NCI-H345 treated with DMSO at 0.1 percent for 48 hours (cell line): ENCODE data around the gene STK32B.
"Not testable (repeated sequence)": the region's sequence is repeated elsewhere in the genome, so short reads cannot be mapped to it uniquely, and the experiment has no call there.

Experiments used
- DNase-seq: peaks from one replicate; lab custom pipeline; 2025; ENCODE audit not compliant: unreplicated experiment; lab: John Stamatoyannopoulos, UW

Gene STK32B

DNA sequence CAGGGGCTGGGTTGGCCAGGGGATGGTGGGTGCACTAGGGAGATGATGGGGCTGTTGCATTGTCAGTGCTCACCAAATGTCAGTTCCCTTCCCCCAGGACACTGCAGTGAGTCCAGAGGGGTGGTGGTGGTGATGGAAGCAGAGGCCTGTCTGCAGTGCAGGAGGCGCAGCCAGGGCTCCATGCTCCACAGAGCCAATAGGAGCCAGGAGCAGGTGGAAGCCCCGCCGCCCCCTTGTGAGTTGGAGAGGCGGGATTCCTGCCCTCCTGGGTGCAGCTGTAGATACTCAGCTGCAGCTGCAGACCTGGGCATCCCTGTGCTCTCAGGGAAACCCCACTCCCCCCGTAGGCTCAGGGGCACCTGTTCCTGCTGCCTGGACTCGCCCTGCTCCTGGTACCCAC is 372.4 kb downstream of the STK32B start:
- DNase-seq: no peak

DNA sequence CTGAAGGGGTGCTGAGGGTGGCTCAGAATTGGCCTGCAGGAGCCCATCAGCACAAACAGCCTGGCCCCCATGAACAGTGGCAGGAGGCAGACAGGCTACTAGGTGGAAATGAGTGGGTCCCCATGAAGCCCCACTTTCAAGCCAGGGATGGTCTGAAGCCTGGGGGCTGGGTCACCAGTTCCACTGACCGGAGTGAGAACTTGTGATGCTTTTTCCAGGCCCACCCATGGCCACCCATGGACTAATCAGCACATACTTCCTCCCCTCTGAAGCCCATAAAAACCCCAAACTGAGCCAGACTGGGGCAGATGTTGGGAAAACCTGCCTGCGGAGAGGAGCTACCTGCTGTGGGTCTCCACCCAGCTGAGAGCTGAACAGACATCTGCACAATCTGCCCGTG is 372.9 kb downstream of the STK32B start:
- DNase-seq: no peak

DNA sequence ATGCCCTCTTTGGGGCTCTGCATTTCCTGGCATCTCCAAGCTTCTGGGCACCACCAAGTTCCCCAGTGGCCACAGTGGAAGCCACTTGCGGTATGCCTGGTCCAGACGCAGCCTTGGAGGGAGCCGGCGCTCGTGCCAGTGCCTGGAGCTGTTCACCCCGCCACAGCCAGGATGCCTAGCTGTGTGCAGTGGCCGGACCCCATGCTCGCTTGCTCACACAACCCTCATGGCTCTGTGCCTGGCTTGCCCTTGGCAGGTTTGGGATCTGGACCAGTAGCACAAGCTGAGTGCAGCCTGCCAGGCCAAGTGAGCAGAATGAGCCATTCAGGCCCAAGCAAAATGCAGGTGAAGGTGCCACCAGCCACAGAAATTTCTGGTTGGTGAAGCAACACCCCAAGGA is 373.6 kb downstream of the STK32B start:
- DNase-seq: no peak

DNA sequence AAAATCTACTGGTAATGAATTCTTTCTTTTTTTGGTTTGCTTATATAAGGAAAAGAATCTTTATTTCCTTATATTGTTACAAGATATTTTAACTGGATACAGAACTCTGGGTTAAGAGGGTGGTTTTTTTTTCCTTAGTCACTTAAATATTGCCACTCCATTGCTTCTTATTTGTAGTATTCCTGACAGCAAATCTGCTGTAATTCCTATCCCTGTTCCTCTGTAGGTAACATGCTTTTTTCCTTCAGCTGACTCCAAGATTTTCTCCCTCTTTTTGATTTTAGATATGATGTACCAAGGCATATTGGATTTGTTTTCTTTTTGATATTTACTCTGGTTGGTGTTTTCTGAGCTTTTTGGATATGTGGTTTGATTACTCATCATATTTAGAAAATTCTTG is 378.5 kb downstream of the STK32B start:
- no peak for DNase-seq

DNA sequence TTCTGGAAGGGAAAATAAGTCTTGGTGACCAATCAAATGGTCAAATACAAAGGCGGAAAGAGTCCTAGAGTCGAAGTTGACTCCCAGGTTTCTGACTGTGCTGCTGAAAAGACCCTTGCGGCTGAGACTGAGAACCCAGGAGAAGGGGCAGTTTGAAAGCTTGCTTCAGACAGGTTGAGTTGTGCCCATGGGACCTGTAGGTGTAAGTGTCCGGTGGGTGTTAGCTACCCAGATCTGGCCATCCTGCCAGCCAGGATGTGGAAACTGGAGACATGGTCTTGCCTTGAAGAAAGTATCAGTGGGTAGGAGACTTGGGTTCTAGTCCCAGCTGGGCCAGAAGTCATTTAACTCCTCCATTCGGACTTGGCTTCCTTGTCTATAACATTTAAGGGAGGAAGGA is 381.9 kb downstream of the STK32B start:
- no peak for DNase-seq

DNA sequence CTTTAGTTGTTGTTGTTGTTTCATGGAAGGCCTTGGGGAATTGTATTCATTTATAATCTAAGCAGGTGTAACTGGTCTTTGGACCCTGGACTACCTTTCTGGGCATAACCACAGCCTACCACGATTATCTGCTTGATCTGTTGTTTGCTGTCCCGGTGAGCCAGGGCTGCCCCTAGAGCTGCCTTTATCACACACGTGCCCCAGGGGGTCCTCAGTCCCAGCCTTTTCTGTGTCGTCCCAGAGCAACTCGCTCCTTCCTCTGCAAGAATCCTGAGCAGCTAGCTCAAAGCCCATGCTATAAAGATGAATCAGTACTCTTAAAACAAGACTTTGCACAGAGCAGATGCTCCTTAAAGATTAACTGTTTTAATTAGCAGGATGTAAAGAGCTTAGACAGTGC is 383.9 kb downstream of the STK32B start:
- DNase-seq: no peak

DNA sequence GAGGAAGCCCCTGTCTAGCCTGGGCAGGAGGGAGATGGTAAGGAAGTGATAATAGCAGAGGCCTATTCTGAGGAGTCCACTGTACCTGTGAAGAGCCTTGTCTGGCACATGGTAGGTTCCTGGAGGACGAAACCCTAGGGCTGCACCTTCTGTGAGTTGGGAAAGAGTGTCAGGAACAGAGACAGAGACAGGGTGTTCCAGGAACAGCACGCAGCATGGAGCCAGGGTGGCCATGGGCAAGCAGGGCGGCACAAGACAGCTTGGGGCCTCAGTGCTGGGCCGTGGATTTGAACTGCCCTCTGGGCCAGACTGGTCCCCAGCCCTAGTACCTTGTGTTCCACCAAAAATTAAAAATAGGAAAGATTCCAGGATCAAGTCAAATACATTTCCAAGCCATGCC is 384.5 kb downstream of the STK32B start:
- no peak for DNase-seq

DNA sequence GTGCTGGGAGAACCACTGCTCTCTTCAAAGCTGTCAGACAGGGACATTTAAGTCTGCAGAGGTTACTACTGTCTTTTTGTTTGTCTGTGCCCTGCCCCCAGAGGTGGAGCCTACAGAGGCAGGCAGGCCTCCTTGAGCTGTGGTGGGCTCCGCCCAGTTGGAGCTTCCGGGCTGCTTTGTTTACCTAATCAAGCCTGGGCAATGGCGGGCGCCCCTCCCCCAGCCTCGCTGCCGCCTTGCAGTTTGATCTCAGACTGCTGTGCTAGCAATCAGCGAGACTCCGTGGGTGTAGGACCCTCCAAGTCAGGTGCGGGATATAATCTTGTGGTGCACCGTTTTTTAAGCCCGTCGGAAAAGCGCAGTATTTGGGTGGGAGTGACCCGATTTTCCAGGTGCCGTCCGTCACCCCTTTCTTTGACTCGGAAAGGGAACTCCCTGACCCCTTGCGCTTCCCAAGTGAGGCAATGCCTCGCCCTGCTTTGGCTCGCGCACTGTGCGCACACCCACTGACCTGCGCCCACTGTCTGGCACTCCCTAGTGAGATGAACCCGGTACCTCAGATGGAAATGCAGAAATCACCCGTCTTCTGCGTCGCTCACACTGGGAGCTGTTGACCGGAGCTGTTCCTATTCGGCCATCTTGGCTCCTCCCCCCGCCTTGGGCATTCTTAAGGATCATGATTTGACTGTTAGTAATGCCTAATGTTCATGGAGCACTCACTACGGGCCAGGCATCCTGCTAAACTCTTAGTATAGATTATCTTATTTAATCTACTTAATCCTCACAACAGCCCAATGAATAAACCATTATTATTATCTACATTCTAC is 392.9 kb downstream of the STK32B start:
- DNase-seq: not testable (repeated sequence)

DNA sequence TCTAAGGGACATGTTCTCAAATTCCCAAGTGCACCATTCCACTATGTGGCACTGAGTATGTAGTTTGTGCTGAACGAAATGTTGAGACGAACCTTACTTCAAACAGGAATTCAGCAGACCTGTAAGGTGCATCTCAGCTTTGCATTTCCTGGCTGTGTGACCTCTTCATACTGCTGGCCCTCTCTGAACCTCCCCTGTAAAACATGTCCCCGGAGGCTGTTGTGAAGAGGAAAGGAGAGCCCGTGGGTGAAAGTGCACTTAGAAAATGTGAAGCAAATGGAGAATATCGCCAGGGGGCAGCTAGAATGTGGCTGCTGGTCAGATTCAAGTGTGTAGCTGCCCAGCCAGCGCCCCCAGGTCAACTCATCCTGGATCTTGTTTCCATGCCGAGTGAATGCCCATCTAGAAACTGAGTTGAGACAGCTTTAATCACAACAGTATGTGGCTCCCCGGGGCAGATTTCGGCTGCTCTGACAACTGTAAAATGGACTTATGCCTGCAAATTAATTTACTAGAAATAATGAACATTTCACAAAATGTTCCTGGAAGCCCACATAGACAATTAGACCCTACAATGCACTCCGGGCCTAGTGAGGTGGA is 393.7 kb downstream of the STK32B start:
- no peak for DNase-seq

DNA sequence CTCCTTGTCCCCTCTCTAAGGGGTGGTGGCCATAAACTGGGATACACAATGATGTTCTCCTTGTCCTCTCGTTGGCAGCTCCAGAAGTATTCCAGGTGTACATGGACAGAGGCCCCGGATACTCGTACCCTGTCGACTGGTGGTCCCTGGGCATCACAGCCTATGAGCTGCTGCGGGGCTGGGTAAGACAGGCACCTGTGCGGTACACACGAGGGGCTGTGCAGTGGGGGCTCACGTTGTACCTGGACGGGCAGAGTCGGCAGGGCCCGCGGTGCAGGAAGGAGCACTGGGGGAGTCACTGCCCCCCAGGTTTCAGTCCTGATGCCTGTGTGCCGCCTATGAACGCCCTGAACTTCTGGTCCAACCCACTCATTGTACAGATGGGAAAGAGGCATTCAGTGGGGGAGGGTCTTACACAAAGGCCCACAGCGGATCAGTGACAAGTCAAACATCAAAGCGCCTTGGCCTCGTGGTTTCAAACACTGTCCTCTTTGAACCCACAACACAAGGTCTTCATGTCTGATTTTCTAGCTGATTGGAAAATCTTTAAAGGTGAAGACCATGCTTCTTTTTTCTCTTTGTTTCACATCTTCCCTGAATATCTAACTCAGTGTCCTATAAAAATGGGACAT is 395.4 kb downstream of the STK32B start:
- no peak for DNase-seq

DNA sequence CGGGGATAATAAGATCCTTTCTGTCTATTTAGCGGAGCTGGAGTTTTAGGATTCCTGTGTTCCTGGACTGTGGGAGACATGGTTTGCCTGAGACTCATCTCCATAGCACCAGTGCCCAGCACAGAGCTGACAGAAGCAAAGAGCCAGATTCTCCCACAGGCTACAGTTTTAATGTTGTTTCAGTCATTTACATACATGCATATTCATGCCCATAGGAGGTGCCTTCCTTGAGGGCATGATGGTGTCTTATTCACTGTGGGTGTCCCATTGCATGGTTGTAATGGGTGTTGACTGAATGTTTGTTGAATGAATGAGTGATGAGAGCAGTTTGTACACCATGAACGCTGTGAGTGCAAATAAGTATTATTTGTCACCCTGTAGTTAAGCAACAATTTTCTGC is 396.5 kb downstream of the STK32B start:
- no peak for DNase-seq

DNA sequence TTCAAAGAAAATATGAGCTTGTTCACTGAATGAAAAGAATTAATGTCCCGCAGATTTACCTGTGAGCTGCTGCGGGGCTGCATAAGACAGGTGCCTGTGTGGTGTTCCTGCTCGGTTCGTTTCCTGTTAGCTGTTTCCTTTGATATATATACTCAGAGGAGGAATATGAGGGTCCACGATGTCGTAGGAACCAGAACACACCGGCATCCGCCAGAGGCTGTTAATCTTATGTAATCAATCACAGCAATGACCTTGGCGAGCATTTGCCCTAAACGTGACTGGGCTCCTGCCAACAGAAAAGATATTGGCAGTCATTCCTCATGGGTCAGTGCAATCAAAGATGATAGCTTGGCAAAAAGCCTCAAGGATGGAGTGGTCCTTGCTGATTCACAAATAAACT is 396.9 kb downstream of the STK32B start:
- DNase-seq: no peak

DNA sequence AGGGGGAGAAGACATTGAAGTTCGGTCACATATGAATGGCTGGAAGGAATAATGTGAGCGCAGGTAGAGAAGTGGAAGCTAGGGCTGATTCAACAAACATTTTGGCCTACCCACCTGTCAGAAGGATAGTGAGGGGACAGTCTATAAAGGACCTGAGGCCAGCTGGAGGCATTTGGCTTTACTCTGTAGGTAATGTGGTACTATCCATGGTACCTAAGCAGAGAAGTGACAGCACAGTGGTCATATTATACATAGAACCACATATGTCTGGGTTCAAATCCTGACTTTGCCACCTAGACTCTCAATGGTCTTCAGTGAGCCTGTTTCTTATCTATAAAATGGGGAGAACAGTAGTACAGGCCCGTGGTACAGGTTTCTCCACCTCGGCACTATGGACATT is 400.0 kb downstream of the STK32B start:
- DNase-seq: no peak

DNA sequence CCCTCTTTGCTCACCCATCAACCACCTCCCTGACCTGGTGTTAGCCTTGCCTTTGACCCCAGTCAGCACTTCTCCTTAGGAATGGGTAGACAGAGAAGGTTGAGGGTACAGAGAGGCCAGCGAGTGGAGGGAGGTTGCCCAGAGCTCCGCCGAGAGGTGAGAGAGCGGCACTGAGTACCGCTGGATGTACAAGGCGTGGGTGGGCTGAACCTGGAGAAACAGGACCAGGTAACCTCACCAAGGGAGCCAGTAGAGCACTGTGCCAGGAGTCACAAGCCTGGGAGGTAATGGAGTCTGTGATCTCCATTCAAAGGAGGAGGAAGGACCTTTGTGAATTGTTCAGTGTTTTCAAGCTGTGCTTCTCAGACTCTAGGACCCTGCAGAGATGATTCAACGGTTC is 400.9 kb downstream of the STK32B start:
- DNase-seq: no peak

DNA sequence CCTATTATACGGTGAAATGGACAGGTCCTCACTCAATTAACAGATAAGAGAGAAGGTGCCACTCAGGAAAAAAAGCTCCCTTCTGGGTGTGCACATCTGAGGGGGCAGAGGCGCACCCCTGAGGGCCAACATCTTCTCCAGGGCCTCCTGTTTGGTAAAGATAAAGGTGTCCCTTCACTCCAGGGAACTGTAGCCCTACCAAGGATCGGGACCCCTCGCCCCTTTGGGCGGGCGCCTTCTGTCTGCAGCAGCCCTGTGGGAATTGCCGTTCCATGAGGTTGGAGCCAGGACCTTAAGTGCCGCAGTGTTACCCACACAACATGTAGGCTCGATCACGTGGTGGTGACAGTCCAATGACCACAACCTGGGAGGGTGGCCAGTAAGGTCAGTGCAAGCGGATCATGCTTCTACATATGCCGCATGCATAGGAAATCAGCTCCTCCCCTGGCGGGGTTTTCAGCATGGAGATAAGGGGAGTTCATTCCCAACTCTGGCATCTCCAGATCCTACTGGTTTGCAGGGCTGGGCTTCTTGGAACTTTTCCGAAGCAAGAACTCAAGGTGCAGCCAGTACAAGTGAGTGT is 403.8 kb downstream of the STK32B start:
- DNase-seq: no peak

DNA sequence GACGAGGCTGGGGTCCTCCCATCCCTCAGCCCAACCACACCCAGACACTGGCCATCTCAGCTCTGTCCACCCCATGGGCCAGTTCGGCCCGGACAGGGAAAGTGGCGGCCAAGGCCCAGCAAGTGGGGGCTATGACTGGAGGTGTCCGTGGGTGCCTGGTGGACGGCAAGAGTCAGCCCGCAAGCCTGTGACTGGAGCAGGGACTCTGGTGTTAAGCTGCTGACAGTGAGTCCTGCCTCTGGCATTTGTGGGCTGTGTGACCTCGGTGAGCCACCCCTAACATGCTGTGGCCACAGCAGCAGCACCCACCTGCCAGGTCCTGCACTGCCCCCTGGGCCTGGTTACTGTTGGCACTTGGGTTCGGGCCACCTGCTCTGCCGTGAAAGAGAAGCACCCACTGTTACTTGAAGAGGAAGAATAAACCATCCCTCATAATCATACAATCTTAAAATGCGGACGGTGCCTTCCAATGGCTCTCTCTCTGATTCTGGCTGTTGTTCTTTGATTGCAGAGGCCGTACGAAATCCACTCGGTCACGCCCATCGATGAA is 405.1 kb downstream of the STK32B start:
- no peak for DNase-seq

DNA sequence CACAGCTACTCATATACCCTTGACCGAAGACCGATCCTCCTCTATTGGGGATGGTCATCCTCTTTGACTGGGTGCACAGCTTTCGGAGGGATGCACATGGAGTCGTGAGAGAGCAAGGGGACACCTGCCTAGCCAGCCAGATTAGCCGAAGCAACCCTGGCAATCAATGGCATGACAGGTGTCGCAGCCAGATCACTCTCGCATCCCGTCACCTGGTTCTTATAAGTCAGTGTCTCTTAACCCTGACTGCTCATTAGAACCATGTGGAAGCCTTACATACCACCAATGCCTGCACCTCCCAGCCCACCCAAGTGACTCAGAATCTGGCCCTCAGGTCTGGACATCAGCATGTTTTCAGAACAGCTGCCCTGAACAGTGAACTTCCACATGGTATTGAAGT is 407.4 kb downstream of the STK32B start:
- DNase-seq: no peak

DNA sequence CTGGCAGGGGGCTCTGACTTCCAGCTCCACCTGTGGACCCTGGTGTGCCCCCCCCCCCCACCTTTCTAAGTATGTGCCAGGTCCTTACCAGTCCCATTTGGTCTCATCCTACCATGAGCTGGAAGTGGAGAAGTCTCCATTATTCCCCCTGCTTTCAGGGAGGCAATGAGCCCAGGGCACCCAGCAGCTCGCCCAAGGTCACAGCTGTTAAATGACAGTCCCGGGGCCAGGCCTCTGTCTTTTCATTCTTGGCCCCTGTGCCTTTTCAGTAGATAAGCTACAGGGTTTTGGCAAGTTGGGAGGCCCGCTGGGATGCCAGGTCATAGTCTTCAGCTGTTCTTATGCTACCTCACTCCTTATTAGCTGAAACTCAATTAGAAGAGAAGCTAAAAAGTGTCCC is 408.0 kb downstream of the STK32B start:
- DNase-seq: no peak

DNA sequence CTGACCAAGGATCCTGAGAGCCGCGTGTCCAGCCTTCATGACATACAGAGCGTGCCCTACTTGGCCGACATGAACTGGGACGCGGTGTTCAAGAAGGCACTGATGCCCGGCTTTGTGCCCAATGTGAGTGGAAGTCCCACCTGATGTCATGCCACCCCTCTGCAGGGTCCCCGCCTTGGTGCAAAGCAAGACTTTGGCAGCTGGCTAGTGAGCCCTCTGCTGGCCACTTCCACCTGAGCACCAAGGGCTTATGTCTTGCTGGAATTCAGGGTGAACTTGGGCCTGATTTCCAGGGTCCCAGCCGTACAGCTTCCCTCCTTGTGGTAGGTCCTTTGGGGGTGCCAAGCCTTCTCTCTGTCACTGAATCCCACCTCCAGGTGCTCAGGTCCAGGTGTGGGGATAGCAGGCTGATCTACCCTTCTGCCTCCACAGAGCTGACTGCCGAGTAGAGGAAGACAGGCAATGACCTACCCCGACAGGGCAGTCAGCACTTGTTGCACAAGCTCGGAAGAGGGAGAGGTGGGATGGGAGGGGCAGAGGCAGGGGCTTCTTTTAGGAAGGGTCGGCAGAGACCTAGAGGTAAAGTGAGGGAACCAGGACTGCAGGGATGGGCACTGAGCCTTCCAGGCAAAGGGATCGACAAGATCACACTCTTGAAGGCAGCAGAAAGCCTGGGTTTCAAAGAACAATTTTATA is 409.0 kb downstream of the STK32B start:
- no peak for DNase-seq

DNA sequence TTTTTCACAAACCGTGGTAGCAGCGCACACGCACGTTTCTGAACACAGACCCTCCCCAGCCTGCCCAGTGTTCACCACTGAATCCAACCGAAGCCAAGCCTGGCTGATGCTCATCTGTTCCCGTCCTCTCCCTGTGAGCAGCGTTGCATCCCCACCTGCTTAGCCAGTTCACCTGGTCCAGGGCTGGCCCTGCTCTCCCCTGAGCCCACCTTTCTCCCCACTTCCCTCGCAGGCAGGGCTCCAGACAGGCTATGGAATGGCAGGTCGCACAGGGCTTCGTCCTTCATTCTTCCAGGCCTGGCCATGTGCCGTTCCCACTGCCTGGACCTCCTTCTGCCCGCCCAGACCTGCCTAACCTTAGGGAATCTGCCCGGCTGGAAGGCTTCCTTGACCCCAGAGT is 410.2 kb downstream of the STK32B start:
- DNase-seq: no peak

DNA sequence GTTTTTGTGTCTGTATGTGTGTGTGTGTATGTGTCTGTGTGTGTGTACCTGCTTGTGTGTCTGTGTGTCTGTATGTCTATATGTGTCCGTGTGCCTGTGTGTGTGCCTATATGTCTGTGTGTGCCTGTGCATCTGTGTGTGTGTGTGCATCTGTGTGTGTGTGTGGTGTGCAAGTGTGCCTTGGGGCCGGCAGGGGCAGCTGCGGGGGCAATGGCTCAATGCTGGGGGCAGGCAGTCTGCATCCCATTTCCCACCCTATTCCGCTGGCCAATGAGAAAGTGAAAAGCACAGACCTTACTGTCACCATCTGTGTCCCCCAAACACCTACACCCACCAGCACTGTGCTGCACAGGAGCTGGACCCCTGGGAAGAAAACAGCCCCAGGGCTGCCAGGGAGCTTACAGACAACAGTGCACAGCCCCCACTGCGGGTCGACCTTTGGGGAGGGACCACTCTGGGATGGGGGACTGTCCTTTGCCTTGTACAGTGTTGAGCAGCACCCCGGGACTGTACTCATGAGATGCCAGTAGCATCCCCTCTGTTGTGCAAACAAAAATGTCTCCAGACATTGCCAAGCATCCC is 411.1 kb downstream of the STK32B start:
- DNase-seq: no peak
